ENCODE measurements around the gene TMEM203.

Gene TMEM203

GRCh38 chr9:137195525-137196220 lies 9.8 kb downstream of the TMEM203 start:
- no peak for TF ChIP-seq CTCF (IDR thresholded peaks at IDR 0.05; ENCODE audit: low read depth, low read length)
- DNase-seq (ENCODE audit: low read depth in 2 of 2): no peak
- H3K4me3 ChIP-seq (replicated peaks in 1 of 2; ENCODE audit: low read depth in 2 of 2, low read length in 2 of 2): no peak overlapping the region

- TF ChIP-seq CTCF (IDR thresholded peaks at IDR 0.05; ENCODE audit: low read depth, low read length): no peak
- DNase-seq (ENCODE audit: low read depth in 2 of 2): no peak
- H3K4me3 ChIP-seq (replicated peaks in 1 of 2; ENCODE audit: low read depth in 2 of 2, low read length in 2 of 2): no peak overlapping the region
These were observed 10.5 kb downstream of the TMEM203 start for GRCh38 chr9:137194909-137195308.

- DNase-seq (ENCODE audit: low read depth in 2 of 2): no peak
- no peak for TF ChIP-seq CTCF (IDR thresholded peaks at IDR 0.05; ENCODE audit: low read depth, low read length)
- no peak overlapping the region for H3K4me3 ChIP-seq (replicated peaks in 1 of 2; ENCODE audit: low read depth in 2 of 2, low read length in 2 of 2)
These were observed 11.1 kb downstream of the TMEM203 start for GRCh38 chr9:137194388-137194787.

- no peak for DNase-seq (ENCODE audit: low read depth in 2 of 2)
- TF ChIP-seq CTCF (IDR thresholded peaks at IDR 0.05; ENCODE audit: low read depth, low read length): no peak
- no peak overlapping the region for H3K4me3 ChIP-seq (replicated peaks in 1 of 2; ENCODE audit: low read depth in 2 of 2, low read length in 2 of 2)
These were observed 11.7 kb downstream of the TMEM203 start for GRCh38 chr9:137193771-137194170.

GRCh38 chr9:137192859-137193258 lies 12.6 kb downstream of the TMEM203 start:
- no peak overlapping the region for H3K4me3 ChIP-seq (replicated peaks in 1 of 2; ENCODE audit: low read depth in 2 of 2, low read length in 2 of 2)
- no peak for TF ChIP-seq CTCF (IDR thresholded peaks at IDR 0.05; ENCODE audit: low read depth, low read length)
- DNase-seq (ENCODE audit: low read depth in 2 of 2): no peak

- no peak for DNase-seq (ENCODE audit: low read depth in 2 of 2)
- no peak overlapping the region for H3K4me3 ChIP-seq (replicated peaks in 1 of 2; ENCODE audit: low read depth in 2 of 2, low read length in 2 of 2)
- no peak for TF ChIP-seq CTCF (IDR thresholded peaks at IDR 0.05; ENCODE audit: low read depth, low read length)
These were observed 13.0 kb downstream of the TMEM203 start for GRCh38 chr9:137192448-137192780.
